Astrocyte (in vitro differentiated cells and primary cell): Measurements from ENCODE around the gene TBX4.

Experiments
- CTCF ChIP-seq: IDR thresholded peaks from 2 replicates; pipeline ENCODE4 v1.5.1; 2011; ENCODE audit warnings: low read depth, mild to moderate bottlenecking, inconsistent platforms, low read length, moderate library complexity; ENCODE audit not compliant: insufficient read depth
- EZH2 ChIP-seq: IDR thresholded peaks from 2 replicates; pipeline ENCODE4 v1.6.1; 2012; ENCODE audit warnings: mild to moderate bottlenecking, low read length, inconsistent platforms; ENCODE audit not compliant: insufficient read depth

- TF ChIP-seq EZH2 (no peak), CTCF (no peak)
These were observed 25.5 kb upstream of the TBX4 start for GRCh38 chr17:61426482-61427304.
